Fibroblast of lung (primary cell): ENCODE results near the gene RAET1E.

Experiments
- CTCF ChIP-seq, 2 donors: IDR thresholded peaks in 1 of 2; conservative IDR thresholded peaks in 1 of 2; 1 replicate in 1 of 2; 2 replicates in 1 of 2; pipeline ENCODE4 v1.5.1; 2011 to 2012; ENCODE audit warnings: low read length in 2 of 2, control low read depth in 1 of 2, inconsistent platforms in 1 of 2, low read depth in 1 of 2, mild to moderate bottlenecking in 1 of 2
- EZH2 ChIP-seq: IDR thresholded peaks from 2 replicates; pipeline ENCODE4 v1.5.1; 2012; ENCODE audit warnings: low read length, control low read depth, mild to moderate bottlenecking; ENCODE audit errors: missing control alignments

GRCh38 chr6:149851461-149852110 is 46.3 kb downstream of the RAET1E start:
- TF ChIP-seq CTCF (conservative IDR thresholded peaks at IDR 0.05 in 1 of 2, IDR thresholded peaks at IDR 0.05 in 1 of 2; ENCODE audit: low read depth in 1 of 2, low read length in 2 of 2): no peak
- TF ChIP-seq EZH2: no peak
